Activated CD4-positive, alpha-beta memory T cell treated with anti-CD3 and anti-CD28 coated beads for 36 hours (primary cell): ENCODE measurements around the gene TBC1D23. TPM values are rescaled to one million over a fixed set of nuclear protein-coding genes. Genes with fewer than 3 reads are reported as not detected.

Experiments
- total RNA-seq, 2 experiments: library from RNA; stranded (reverse); gene quantifications; one replicate each; pipeline ENCODE4 v1.2.3, GENCODE V29; 2021

TBC1D23 gene
- total RNA-seq, 2 experiments from 2014 or later: 17.8 to 22.7 TPM

Other genes with a start within 250 kb of the TBC1D23 start
- gene FILIP1L, start 146.5 kb upstream of the TBC1D23 start, total RNA-seq: under 1 TPM; 0.10 to 0.17 TPM
- 10 to 100 TPM; 65.3 to 65.7 TPM for gene NIT2, start 73.8 kb downstream of the TBC1D23 start, total RNA-seq
- gene TOMM70, start 140.1 kb downstream of the TBC1D23 start, total RNA-seq: 10 to 100 TPM; 44.9 to 47.1 TPM
- 1 to 10 TPM; 1.9 to 2.3 TPM for gene LNP1, start 140.5 kb downstream of the TBC1D23 start, total RNA-seq
- under 1 TPM; 0.65 to 0.74 TPM for gene TMEM45A, start 231.6 kb downstream of the TBC1D23 start, total RNA-seq